Mucosa of descending colon (tissue), 3 donors: ENCODE results near the gene DBR1. TPM values are rescaled to one million over a fixed set of nuclear protein-coding genes. Genes with fewer than 3 reads are reported as not detected.

Source experiments
- ATAC-seq: fragments of 200-7000 bp; cut with Tn5 transposase; one replicate; pipeline ENCODE4 v1.9.1; 2020; ENCODE audit warnings: mild to moderate bottlenecking, moderate library complexity
- DNase-seq, 3 donors: peaks; one replicate each; pipeline ENCODE4 v3.0.0-alpha.2; 2020
- H3K36me3 ChIP-seq: fragments of 200-600 bp; one replicate; pipeline ENCODE4 v1.8.0; 2021; ENCODE audit warnings: low read depth, mild to moderate bottlenecking
- H3K4me1 ChIP-seq: fragments of 200-600 bp; one replicate; pipeline ENCODE4 v1.8.0; 2021; ENCODE audit warnings: low read depth, mild to moderate bottlenecking
- H3K4me3 ChIP-seq: fragments of 200-600 bp; one replicate; pipeline ENCODE4 v1.8.0; 2021; ENCODE audit warnings: mild to moderate bottlenecking
- H3K9me3 ChIP-seq: fragments of 200-600 bp; one replicate; pipeline ENCODE4 v1.8.0; 2021; ENCODE audit warnings: mild to moderate bottlenecking
- CTCF ChIP-seq: fragments of 200-600 bp; IDR thresholded peaks from one replicate; pipeline ENCODE4 v1.8.0; 2022; ENCODE audit warnings: antibody characterized with exemption, mild to moderate bottlenecking
- intact Hi-C, 2 donors: fragments of 100-400 bp; cut with DNase I in 1 of 2; cut with micrococcal nuclease in 1 of 2; formaldehyde crosslinking; loops; one replicate each; pipeline versions ENCODE4 v1.11.0 to v1.11.1; 2022; cut with DNase I, micrococcal nuclease
- total RNA-seq, 3 donors: library from RNA; stranded (reverse); fragmentation: NEBNext Ultra II Directional in 2 of 3; extraction: Animal tissue kit (Norgen Biotek cat#: 25700) in 2 of 3; gene quantifications; one replicate each; pipeline versions ENCODE4 v1.2.1 to v1.2.4, GENCODE V29; 2021 to 2023
- donor health status: DM: no; HTN: no; CAD: no; lungs with moderate emphysema.
- donor health status: DM: no; HTN: no; CAD: no.
- donor health status: DM: no; HTN: yes; CAD: no.

The DBR1 gene
- total RNA-seq, 3 donors from 2014 or later = 10.5 to 11.6 (median 11.6) TPM

- ATAC-seq (no peak), DNase-seq (no peak)
- Histone ChIP-seq H3K4me3 (no peak overlapping the region), H3K36me3 (no peaks in the 10 kb centered on the region), H3K4me1 (no peaks in the 10 kb centered on the region), H3K9me3 (no peaks in the 10 kb centered on the region)
- intact Hi-C loops = no loop called here
- no peak for TF ChIP-seq CTCF
These were observed 46.9 kb downstream of the DBR1 start for GRCh38 chr3:138127636-138128365.

- H3K4me3 ChIP-seq = no peak overlapping the region
- intact Hi-C loops = no loop called here
- ATAC-seq (peak; percentile 54), DNase-seq (peak in 1 of 3 donors; percentile 8)
- TF ChIP-seq CTCF = no peak
- no peaks in the 10 kb centered on the region for H3K36me3 ChIP-seq
- no peaks in the 10 kb centered on the region for H3K9me3 ChIP-seq
- no peaks in the 10 kb centered on the region for H3K4me1 ChIP-seq
These were observed 49.0 kb downstream of the DBR1 start for GRCh38 chr3:138125548-138126221.

GRCh38 chr3:138124706-138125355, 49.9 kb downstream of the DBR1 start:
- Histone ChIP-seq H3K36me3 (no peaks in the 10 kb centered on the region), H3K4me1 (no peaks in the 10 kb centered on the region), H3K9me3 (no peaks in the 10 kb centered on the region), H3K4me3 (no peak overlapping the region)
- intact Hi-C loops = no loop called here
- DNase-seq (no peak), ATAC-seq (no peak)
- TF ChIP-seq CTCF = no peak

GRCh38 chr3:138124188-138124587, 50.5 kb downstream of the DBR1 start:
- no peaks in the 10 kb centered on the region for H3K36me3 ChIP-seq
- ATAC-seq = no peak
- intact Hi-C loops = no loop called here
- no peak for TF ChIP-seq CTCF
- no peaks in the 10 kb centered on the region for H3K4me1 ChIP-seq
- H3K4me3 ChIP-seq = no peak overlapping the region
- no peaks in the 10 kb centered on the region for H3K9me3 ChIP-seq
- no peak for DNase-seq

- Histone ChIP-seq H3K9me3 (no peaks in the 10 kb centered on the region), H3K4me1 (no peaks in the 10 kb centered on the region), H3K4me3 (no peak overlapping the region), H3K36me3 (no peaks in the 10 kb centered on the region)
- TF ChIP-seq CTCF = no peak
- intact Hi-C loops = loop anchor here (5.0 kb wide), 2 partner anchors 47 to 52 kb away; no protein-coding TSS in a partner anchor
- no peak for ATAC-seq
- no peak for DNase-seq
These were observed 55.3 kb downstream of the DBR1 start for GRCh38 chr3:138119423-138119766.
